ENCODE measurements around the gene OTP. TPM values are rescaled to one million over a fixed set of nuclear protein-coding genes. Genes with fewer than 3 reads are reported as not detected.

OTP gene
- total RNA-seq, 1 donor from 2014 or later: not detected

DNA sequence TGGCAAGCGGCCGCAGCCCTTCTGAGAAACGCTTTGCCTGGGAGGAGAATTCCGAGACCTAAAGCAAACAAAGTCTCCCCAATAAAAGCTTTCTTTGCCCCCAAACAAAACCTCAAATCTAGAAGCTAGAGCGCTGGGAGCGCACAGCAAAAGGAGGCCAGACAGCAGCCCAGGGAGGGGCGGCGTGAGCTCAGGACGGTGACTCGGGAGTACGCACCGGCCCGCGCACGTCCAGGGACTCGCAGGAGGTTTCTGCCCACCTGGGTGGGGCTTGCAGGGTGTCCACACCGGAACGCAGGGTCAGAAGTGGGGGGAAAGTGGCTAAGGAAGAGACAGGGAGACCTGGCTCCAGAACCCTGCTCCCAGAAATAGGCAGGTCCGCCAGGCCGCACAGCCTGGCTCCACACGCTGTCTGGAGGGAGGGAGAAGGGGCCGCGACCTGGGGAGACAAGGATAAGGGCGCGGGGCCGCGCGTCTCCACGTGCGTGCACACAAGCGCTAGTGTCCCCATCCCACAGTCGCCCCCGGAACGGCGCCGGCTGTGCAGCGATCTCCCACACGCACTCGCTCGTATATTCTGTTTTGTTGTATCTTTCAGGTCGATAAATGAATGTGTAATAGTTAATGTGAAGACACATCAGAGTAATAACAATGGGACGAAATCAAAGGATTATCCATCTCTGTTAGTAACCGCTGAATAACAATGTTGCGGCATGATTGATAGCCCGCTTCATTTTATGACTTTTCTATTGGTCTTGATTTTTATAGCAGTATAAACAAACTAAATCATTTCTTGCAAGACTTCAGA lies 2.3 kb upstream of the OTP start:
- intact Hi-C loops (cut with micrococcal nuclease): loop anchor here (5.0 to 10.0 kb wide), 2 partner anchors 332 to 654 kb away; partner anchors contain the start of gene AP3B1

DNA sequence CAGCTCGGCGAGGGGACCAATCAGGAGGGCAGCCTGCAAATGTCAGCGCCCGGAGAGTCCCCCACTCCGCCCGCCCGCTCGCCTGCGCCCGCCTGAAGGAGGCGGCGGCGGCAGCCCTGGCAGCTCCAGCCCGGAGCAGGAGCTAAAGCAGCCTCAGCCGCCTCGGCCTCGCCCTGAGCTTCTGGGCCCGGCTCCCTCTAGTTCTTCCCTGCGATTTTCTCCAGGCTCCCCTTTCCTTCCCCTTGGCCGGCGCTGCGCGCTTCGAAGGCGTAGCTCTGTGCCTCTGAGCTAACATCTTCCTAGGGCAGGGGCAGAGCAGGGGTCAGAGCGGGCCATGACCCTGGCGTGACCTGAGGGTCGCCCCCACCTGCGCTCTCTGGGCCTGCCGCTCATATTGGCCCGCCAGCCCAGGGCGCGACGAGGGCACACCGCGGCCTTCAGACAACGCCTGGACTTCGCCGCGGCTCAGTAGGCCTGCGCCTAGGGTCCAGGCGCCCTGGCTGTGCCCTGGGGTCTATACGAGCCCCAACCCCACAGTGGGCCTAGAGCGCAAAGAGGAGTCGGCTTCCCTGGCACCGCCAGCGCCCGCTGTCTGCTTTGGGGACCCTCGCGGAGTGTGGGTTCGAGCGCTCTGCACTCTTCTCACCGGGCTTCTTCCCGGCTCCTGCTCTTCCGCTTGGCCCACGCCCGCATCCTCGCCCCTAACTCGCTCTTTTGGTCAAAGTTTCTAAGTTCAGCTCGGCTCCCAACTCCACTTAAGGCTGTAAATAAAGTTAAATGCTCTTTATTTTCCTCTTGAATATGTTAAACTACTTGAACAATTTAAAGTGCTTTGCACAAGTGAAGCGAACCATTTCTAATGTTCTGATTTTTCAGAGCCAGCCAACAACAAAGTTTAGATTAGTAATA lies 504 bp upstream of the OTP start:
- intact Hi-C loops (cut with micrococcal nuclease): no loop called here

DNA sequence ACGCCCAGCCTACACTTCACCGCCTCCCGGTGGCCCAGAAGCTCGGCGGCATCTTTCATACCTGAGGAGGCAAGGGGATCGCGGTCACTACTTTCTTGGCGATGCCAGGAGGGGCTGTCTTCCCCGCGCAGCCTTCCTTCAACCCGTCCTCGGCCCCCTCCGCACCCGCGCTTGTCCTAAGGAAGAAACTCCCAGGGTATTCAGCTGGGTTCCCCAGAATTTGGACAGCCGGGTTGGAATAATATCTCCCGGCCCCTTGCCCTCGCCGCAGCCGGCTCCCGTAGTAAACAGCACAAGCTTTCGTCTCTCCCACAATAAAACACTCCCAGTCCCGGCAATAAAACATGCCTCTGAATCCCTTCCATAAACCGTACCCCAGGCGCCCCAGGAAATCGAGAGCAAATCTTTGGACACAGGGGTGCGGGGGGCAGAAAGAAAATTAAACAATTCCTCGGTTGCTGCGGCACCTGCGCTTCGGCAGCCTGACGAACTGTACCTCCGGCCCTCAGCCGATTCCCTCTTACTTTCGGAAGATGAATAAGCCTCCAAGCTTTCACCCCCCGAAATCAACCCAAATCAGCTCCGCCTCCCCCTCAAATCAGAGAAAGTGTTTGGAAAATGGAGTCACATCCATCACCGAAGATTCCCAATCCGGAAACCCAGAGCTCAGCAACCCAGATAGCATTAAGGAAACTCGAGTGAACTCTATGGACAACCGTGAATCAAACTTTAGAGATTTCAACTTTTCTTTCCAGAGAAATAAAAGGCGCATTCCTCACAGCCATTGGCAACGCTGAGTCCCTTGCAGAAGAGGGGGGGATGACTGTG lies 1.1 kb downstream of the OTP start:
- intact Hi-C loops (cut with micrococcal nuclease): no loop called here

DNA sequence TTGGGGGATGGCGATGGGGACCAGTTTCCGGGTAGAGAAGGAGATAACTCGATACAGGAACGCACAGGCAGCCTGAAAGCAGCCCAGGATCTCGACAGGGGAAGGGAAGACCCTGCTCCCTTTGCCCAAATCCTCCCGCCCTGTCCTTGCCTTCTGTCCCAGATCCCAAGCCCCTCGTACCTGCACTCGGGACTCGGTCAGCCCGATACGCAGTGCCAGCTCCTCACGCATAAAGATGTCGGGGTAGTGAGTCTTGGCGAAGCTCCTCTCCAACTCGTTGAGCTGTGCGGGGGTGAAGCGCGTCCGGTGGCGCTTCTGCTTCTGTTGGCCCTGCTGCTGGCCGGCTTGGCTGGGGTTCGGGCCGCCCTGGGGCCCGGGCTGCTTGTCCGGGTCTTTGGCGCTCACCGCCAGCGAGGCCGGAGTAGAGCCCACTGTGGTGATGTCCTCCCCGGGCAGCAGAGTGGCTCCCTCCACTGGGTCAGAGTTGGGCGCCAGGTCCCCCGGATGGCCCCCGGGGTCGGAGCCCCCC lies 1.8 kb downstream of the OTP start:
- intact Hi-C loops (cut with micrococcal nuclease): no loop called here

DNA sequence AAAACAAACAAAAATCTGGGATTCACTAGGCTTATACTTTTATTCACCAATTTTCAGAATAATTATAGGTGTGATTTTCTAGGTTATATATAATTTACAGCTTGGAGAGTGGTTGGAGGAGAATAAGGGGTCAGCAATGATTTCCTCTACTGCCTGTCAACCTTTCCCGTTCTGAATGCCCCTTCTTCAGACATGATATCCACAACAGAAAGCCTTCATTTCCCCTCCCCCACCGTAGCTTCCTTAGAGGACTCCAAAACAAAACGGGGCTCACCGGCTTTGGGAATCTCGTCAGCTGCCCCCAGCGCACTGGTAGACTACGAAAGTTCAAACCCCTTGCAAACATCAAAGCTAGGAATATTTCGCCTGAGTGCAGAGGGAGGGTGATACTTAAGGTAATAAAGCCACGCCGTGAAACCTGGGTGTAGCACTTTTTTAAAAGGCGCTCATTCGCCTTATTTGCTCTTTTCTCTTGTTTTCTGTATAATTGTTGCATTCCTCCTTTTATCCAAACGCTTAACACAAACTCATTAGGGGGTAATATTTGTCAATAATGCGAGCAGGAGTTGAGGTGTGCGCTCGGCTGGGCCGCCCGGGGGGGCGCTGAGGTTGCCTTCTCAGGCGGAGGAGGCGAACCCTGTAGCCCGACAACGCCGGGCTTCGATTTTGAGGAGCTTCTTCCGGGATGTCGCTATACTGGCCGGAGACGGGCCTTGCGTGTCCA lies 2.4 kb downstream of the OTP start:
- intact Hi-C loops (cut with micrococcal nuclease): no loop called here

DNA sequence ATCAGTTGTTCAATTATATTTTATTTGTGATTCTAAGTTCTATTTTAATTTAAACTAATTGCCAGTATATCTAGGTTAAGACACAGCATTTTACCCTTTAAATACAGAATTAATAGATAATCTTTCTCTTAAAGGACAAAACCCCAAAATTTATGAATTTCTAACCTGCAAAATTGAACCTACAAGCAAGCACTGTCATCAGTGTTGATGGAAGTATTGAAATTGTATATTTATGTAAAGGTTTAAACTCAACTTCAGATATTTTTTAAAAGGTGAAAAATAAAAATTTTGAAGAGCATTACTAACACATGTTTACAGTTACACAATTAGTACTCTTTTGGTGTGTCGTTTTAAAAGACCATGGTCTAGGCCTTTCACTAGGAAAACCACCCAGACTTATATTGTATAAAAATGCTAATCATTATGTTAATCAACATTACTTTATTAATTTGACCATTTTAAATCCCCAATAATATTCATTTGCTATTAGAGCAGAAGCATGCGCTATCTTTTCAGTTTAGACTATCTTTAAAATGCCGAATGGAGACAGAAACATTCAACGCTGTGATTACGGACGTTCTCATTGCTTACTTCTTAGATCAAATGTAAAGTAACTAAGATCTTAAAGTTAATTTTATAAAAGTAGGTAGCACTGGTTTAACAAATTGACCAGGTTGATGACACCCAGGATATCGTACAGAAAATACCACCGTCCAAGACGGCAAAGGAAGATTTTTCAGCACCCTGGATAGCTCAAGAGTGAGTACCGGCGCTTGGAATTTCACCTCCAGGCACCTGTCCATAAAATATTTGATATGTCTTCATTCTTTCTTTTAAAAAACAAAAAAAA lies 3.2 kb downstream of the OTP start:
- intact Hi-C loops (cut with micrococcal nuclease): no loop called here

DNA sequence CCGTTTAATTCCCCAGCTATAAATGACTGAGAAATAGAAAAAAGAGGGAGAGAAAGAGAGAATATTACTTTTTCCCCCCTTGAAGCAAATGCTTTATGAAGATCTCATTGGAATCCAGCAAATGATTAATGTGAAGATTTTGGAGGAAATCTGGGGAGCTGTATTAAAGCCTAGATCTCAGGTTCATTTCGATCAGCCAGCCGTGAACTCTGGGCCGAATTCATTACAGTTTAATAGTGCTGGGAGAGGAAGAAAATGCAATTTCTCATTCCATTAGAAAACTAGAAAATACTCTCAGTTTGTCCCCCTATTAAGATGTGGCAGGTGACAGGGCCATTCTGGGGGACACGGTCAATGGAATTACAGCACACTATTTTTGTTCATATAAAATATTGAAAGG lies 4.8 kb downstream of the OTP start:
- intact Hi-C loops (cut with micrococcal nuclease): loop anchor here (2.0 kb wide), 1 partner anchor 219 kb away; no protein-coding TSS in a partner anchor

DNA sequence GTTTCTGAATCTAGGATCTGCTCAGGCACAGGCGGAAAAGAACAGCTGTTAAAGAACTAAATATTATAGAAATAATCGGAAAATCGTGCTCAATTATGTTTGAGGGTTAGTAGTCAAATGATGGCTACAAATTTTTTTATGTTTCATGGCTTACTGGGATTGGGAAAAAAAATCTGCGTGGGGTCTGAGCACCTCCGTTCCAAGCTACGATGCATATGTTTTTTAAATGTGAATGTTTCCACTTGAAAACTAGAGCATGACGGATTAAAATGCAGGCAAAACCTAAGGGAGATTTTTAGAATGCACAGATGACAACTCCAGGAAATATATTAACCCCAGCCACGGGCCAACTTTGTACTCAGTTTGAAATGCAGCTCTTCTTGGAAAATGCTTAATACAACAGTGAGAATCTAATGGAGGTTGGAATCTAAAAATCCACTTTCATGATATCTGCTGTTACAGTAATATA lies 5.3 kb downstream of the OTP start:
- intact Hi-C loops (cut with micrococcal nuclease): loop anchor here (2.0 kb wide), 1 partner anchor 220 kb away; no protein-coding TSS in a partner anchor

DNA sequence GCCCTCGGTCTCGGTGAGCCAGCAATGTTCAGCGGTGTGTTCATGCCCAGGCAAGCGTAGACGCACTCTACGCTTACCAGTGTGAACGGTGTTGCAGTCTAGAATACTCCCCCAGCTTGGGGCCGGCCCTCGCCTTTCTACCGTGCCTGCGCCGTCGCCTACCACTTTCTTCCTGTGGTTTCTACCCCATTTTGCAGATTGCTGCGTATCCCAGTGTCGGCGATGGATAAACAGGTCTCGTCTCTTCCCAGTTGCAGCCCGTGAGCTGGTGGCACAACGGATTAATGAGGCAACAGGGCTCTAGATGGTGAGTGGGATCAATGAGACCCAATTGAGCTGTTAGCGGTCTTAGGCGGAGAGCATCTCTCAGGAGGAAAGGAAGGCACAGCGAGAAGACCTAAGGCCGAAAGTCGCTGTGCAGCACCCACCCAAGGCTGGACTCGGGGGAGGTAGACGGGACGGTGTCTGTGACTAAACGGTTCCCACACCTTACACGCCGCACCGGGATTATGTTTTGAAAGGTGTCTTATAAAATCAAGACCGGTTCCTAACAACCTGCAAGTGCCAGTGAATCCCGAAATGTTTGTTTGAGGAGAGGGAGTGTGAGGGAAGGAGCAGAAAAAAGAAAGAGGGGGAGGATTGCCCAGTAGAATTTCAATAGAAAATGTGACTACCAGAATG lies 5.8 kb downstream of the OTP start:
- intact Hi-C loops (cut with micrococcal nuclease): loop anchor here (2.0 kb wide), 1 partner anchor 220 kb away; no protein-coding TSS in a partner anchor

DNA sequence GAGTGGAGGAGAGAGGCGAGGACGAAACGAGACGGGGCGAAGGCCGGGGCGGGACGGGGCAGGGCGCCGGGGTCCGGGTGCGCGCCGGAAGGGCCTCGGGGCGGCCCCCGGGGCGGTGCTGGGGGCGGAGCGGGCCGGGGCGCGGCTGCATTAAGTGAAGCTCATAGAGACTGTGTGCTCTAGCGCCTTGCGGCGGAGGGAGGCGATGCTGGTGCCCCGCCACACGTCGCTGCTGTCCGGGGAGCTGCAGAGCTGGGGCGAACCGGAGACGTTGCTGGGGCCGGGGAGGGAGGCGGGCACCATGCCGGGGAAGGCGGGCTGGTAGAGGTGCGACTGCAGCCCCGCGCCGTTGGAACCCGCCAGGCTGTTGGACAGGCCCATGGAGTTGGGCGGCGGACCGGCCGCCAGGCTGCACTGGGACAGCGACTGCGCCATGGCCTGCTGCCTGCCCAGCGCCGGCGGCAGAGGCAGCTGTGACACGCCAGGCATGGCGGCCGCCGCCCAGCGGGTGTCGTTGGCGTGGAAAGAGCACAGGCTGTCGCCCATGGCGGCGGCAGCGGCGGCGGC lies 8.3 kb downstream of the OTP start:
- intact Hi-C loops (cut with micrococcal nuclease): no loop called here

DNA sequence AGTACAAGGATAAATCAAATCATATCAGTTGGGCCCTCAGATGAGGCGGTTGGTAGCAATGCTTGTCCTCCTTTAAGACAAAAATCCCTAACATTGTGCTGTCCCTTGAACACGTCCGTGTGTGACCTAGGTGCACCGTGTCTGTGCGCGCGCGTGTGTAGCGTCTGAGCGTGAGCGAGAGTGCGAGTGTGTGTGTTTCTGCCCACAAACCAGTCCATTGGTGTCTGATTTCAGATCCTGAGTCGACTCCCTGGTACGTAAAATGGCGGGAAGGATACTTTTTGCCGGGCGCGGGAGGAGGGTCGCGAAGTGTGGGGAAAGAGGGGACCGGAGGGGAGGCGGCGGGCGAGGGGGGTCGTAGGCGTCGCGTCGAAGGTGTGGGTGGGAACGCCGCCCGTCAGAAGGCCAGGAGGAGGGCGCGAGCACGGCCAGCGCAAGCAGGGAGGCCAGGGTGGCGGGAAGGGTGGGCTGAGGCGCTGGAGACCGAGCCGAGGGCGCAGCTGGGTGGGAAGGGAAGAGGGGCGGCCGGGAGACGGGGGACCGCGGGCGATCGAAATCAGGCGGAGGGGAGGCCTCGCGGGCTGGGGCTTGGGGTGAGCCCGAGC lies 8.9 kb downstream of the OTP start:
- intact Hi-C loops (cut with micrococcal nuclease): loop anchor here (2.0 to 10.0 kb wide), 2 partner anchors 485 to 761 kb away; no protein-coding TSS in a partner anchor

DNA sequence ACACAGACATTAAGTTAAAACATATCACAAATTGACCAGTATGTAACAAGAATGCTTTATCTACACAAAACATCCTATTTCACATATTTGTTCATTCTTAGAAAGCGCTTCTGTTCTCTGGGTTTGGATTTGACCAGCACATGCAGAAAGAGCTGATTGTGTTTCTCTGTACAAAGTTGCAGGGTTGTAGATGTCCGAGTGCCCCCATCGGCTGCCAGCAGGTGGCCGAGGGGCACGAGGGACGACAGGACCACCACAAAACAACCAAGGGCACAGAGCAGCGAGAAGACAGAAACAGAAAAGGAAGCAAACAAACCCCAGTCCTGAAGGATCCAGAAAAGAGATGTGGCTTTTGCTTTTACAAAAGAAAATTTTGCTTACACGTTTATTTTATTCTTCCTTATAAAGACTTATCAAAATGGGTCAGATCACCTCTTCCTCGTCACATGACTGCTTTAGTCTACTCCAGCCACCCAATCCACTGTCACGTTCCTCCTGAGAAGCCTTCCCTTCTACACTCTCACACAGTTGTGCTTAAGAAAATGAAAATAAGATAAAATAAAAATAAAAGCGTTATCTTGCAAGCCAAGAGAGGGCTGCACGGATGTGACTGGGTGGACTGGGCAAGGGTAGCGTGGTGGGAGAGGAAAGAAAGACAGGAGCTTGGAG lies 9.5 kb downstream of the OTP start:
- intact Hi-C loops (cut with micrococcal nuclease): loop anchor here (2.0 to 10.0 kb wide), 2 partner anchors 484 to 760 kb away; no protein-coding TSS in a partner anchor

DNA sequence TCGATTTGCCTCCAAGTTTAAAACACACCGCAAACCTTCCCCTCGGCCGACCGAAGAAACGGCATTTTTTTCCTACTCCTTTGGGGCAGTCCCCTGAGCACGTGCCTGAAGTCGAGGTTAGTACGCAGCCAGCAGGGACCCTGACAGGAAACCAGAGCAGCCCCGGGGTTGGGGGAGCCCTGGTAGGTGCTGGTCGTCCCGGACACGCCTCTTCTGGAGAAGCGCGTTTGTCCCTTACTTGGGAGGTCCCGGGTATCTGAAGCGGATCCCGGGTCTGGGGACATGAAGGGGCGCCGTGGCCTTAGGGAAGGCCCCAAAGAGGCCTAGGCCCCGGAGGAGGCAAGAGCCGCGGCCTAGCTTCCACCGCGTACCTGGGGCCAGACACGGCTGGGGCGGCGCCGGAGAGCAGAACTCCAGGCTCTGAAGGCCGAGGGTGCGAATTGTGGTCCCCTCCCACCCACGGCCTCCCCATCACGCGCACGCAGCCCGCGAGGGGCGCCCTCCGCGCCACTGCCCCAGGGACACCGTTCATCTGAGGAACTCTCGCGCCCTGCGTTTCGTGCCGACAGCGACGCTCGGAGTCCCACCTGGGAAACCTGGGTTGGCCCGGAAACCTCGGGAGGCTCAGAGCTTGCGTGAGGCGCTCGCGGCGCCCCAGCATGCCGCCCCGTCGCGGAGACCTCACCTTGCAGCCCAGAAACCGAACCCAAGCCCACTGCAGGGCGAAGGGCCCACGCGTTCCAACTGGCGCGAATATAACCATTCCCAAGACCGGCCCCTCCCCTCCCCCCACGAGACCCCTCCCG lies 10.4 kb downstream of the OTP start:
- intact Hi-C loops (cut with micrococcal nuclease): loop anchor here (2.0 to 10.0 kb wide), 2 partner anchors 483 to 759 kb away; no protein-coding TSS in a partner anchor

DNA sequence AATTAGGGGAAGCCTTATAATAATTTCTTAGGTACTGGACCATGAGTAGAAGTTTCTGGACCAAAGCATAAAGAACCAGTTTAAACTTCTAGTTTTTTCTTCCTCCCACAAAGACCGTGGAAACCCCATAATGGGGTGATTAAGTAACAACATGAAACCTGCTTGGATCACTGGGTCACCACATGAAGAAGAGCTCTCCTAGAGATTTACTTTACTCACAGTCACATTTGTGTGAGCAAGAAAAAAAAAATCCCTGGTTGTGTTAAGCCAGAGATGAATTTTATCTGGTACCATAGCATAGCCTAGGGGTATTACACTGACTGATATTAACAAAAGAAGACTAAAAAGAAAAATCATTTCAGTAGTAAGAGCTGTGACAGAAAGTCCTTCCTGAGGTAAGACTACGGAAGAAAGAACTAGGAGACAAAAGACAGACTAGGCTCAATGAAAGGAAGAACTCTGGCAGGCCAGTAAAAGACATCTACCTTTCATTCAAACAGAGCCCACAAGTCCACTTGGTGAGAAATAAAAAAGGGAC lies 15.2 kb downstream of the OTP start:
- intact Hi-C loops (cut with micrococcal nuclease): loop anchor here (10.0 kb wide), 1 partner anchor 478 kb away; no protein-coding TSS in a partner anchor

DNA sequence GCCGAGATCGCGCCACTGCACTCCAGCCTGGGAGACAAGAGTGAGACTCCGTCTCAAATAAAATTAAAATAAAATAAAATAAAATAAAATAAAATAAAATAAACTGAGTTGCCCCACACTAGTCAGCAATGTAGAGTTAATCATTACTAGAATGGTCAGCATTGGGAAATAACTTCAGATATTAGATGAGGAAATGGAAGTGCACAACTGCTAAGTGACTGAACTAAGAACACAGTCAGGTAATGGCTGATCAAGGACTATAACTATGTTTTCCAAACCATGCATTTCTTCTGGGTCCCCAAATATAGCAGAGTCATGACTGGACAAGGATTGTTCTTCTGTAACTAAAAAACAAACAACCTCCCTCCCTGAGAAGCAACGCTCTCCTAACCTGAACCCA lies 17.1 kb downstream of the OTP start:
- intact Hi-C loops (cut with micrococcal nuclease): loop anchor here (10.0 kb wide), 1 partner anchor 477 kb away; no protein-coding TSS in a partner anchor

DNA sequence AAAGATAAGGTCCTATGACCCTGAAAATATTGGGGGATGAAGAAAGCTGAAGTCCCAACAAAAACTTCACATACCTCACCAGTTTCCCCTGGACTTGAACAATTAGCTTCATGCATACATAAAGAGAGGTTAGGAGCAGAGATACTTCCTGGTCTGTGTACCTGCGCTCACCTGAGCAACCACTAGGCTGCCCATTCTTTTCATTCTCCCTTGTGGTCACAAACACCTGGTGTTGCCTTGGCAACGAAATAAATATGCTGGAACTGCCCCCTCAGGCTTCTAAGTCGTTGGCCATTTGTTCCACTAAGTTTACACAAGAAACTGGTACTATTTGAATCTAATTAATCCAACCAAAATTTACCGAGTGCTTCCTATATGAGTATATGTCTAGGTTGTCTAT lies 18.1 kb downstream of the OTP start:
- intact Hi-C loops (cut with micrococcal nuclease): loop anchor here (10.0 kb wide), 1 partner anchor 476 kb away; no protein-coding TSS in a partner anchor
